Iris pigment epithelial cell (primary cell): ENCODE results near the gene NRG3.
A peak's percentile ranks its signal among the peaks of the same experiment; 100 is the strongest.
"Not testable (repeated sequence)": the region's sequence is repeated elsewhere in the genome, so short reads cannot be mapped to it uniquely, and the experiment has no call there.

ENCODE experiments used
- DNase-seq: peaks from one replicate; pipeline ENCODE4 v3.0.0-alpha.2; 2011; ENCODE audit warnings: low read depth

The NRG3 gene

DNA sequence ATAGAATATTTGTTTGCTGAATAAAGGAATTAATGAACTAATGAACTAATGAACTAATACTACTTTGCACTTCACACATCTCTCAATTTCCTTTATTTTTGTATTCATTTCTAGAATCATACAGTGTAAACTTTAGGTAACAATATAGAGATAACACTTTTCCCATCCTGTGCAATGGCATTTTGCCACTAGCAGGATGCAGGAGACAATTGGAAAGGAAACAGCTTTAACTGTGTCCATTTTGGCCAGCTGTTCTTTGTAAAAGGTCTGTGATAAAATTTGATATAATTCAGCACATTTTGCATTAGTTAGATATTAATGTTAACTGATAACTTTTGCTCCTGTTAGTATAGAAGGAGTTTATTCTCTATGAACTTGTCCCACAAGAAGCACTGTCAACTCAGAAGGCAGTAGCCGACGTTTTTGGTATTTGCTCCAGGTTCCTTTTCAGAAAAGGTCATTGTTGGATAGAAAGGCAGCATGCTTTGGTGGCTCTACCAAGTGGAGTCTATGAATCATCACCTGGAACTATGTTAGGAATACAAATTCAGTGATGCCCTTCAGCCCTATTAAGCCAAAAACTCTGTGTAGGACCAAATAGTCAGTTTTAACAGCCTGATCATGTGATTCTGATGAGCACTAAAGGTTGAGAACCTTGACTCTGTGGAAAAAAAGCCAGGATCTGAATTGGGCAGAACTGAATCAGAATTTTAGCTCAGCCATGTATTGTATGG, 86.6 kb downstream of the NRG3 start:
- DNase-seq, result no peak

DNA sequence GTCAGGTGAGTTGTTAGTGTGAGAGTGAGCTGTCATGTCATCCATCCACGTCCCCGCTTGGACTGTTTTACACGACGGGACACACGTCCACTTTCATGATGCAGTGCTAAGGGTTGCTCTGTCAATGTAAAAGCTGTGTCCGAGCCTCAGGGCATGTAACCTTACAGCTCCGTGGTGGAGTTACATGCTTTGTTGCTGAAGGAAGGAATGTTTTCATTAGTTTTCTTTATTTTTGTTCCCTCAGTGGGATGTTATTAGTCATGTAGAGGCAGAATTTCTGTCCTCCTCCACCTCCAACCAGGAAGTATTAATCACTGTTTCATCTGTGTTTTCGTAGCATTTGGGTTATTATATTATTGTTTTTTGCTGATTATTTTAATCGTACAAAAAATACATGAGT, 88.6 kb downstream of the NRG3 start:
- no peak for DNase-seq

DNA sequence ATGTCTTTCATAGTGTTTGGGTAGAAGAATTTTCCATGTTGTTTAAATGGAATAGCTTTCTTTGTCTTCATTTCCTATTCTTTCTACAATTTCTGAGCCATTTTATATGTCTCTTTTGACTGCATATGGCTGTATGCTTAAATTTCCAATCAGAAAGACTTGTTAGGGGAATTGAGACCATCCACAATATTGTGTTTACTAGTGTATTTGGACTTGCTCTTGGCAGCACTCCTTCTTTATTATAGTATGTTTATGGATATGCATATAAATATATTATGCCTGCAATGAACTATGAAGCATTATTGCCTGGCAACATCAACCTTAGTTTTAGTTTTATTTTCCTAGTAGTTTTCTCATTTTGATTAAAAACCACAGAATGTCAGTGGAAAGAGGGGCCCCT, 92.7 kb downstream of the NRG3 start:
- DNase-seq, result no peak

DNA sequence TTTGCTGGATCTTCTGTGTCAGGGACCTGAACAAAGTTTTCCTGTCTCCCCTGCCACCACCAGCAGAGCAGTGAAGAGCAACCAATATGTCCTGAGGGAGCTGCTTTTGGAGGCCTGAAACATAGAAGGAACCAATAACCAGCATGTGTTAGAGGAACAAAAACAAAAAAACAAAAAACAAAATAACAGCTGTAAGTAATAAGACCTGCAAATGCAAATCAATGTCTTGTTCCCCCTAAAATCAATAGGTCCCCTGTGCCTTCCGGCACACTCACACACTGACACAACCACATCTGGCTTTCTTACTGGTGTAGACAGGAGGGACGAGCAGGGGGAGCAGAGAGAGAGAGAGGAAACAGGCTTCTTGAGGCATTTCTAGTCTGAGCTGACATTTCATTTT, 94.1 kb downstream of the NRG3 start:
- no peak for DNase-seq

DNA sequence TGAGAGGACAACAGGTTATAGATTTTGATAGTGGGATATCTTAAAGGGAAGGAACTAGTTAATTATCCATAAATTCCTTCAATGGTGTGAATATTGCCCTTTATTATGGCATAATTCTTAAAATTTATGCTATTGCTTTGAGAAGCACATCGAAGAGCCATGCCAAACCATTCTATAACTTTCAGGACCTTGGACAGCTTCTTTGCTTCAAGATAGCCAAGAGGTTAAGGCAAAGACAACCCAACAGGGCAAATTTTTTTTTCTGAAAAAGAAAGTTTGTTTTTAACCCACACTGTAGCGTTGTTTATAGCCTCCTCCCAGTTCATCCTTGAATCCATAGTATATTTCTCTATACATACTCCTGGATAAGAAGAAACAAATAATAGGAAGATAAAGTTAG, 103.2 kb downstream of the NRG3 start:
- DNase-seq, result peak; percentile 0

DNA sequence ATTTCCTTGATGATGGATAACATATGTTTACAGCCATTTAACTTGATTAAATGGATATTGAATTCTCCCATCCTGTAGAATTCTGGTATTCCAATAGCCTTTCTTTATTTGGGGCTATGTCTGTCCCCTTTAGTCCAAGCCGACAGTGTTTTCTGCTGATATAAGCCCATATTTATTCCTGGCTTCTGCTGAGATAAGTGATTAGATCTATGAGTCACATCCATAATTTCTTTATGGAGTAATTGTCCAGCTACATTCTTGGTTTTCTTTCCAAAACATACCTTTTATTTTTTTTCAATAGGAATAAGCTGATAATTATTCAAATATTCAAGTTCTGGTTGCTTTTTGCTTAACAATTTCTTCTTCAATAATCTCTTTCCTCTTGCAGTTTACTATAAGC, 106.7 kb downstream of the NRG3 start:
- no peak for DNase-seq

DNA sequence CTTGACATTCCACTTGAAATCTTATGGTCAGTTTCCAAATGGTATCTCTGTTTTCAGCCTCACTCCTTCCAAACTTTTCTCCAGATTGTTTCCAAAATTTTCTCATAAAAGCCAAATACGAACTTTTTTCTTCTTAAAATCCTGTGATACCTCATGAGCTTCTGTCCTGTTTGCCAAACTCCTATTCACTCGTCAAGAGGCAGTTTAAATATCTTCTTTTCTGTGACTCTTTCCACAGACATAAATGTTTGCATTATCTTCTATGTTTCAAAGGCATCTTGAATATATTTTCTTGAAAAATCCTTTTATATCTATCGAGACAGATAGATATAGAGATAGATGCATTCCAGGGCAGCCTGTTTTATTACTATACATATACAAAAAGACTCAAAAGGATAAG, 109.4 kb downstream of the NRG3 start:
- DNase-seq, result no peak

DNA sequence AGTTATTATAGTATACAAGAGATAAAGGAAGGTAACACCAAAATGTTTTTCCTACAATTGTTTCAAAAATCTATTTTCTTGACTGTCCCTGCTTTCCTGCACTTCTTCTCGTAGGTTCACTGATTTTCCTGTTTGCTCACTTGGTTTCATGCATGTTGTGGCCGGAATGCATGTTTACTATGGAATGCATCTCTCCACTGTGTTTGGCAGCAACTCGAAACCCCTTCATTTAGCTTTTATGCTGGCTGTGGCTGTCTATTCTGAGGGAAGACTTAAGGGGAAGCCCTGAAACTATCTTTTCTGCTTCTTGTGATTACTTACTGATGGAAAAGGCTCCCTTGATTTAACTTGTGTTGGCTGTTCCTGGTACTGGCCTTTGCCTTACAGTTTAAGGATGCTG, 120.3 kb downstream of the NRG3 start:
- no peak for DNase-seq

DNA sequence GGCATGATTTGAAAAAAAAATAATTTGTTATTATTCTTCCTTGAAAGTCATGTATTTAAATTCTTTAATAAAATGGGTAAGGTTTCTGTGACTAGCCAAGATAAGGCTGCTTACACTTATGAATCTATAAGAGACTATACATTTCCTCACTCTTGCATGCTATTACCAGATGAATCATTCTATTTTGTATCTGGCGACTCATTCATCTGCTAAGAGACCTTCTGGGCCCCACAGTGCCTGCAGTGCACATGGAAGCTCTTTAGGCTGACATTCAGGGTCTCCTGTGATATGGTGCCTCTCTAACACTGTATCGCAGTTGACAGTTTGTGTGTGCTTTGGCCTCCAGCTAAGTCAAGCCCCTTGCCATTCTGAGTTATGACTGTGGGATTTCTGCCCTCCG, 121.9 kb downstream of the NRG3 start:
- DNase-seq, result no peak

DNA sequence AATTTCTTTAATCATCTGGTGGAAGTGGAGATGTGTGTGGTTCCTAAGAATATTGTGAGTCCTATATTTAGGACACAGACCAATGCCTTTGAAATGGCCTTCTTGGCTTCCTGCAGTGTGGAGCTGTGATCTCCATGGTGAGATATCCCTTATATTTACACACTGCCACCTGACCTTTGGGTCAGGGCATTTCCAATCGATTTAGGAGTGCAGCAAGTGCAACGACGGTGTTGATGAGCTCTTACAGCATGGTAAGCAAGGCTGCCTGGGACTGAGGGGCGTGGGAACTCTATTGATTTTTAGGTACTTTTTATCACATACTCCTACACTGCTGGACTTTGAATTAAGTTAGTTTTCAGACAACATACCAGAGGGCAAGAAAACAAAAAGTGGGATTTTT, 146.0 kb downstream of the NRG3 start:
- no peak for DNase-seq

DNA sequence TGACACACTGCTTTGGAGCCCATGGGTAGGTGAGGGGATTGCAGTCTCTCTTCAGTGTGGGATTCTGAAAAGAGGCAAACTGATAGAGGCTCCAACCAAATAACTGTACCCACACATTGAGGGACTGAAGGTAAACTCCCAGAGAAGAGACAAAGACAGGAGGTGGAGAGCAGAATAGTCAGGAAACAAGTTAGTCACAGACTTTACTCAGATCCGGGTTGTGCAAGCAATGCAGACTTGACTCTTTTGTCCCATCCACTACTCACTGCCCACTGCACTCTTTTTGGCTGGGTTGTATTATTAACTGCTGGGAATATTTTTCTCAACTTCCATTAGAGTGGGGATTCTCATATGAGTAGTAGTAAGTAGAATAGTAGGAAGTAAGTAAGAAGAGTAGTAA, 152.7 kb downstream of the NRG3 start:
- DNase-seq, result no peak

DNA sequence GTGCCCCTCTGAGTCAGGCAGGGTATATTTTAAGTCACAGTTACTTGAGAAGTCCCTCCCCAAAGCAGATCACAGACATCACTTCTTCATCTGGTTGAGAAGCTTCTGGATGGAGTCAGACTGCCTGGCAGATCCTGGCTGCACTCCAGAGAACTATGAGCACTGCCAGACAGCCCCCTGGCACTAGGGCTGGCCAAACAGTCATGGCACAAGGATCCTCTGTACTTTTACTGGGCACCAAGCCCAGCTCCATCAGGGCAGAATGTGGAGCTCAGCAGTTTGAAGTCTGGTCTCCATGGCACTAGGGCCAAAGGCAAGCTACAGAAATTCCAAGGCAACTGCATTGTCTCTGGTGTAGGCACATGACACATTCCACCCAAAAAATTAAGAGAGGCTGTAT, 162.1 kb downstream of the NRG3 start:
- no peak for DNase-seq

DNA sequence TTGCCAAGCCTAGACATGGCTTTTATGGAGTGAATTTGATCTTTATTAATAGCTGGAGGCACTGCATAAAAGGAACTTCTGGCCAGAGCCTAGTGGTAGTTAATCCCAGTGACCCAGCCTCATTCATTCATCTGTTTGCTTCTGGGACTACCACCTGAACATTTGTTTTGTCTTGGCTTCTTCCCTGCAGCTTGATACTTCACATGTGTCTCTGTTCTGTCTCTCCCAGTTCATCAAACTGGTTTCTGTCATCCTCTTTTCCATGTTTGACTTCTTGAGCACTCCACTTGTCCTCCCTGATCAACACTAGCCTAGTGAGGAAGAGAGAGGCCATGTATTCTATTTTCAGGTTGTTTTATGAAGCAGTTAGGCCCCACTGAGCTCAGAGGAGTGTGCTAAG, 163.6 kb downstream of the NRG3 start:
- no peak for DNase-seq

DNA sequence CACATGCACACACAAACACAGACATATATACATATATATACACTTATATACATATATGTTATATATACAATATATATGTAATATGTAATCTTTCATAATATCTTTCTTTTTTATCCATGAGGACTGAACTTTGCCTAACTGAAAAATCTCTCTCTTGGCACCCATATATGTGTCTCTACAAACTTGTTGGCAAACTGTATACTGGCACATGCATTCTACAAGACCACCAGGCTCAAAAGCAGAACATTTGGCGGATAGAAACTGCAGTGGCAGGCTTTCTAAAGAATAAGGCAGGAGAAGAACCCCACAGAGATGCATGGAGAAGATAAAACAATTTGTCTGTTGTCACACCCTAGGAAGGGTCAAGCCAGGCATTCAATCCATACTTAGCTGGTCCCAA, 165.3 kb downstream of the NRG3 start:
- no peak for DNase-seq

DNA sequence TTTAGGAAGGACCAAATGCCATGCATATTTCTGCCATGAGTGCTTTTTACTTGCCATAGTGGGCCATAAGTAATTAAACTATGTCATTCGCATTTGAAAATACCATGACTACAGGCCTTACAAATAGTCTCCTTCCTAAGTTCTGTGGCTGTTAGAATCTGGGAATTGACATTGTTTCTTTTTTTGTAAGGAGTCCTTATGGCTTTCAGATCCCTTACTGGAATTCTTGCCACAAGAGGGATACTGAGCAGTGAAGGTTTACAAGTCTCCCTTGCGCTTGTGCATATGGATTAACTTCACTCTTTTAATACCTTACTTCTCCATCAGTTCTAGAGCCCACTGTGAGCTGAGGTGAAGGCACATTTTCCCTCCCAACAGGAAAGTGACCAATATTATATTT, 166.0 kb downstream of the NRG3 start:
- no peak for DNase-seq

DNA sequence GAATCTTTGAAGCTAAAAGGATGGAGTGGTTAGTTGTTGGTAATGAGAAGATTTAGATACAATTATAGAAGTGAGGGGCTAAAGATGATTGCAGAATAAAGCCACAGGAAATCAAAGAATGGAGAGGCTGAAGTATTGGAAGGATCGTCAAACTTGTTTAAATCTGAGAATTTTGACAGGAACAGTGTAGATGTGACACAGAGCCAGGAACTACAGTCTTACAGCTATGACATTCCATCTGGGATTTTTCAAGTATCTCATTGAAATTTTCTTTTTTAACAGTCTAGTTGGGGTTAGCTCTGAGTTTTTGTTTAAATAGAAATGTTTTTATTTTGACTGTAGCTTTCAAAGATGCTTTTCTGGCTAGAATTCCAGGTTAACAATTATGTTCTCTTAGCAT, 181.4 kb downstream of the NRG3 start:
- no peak for DNase-seq

DNA sequence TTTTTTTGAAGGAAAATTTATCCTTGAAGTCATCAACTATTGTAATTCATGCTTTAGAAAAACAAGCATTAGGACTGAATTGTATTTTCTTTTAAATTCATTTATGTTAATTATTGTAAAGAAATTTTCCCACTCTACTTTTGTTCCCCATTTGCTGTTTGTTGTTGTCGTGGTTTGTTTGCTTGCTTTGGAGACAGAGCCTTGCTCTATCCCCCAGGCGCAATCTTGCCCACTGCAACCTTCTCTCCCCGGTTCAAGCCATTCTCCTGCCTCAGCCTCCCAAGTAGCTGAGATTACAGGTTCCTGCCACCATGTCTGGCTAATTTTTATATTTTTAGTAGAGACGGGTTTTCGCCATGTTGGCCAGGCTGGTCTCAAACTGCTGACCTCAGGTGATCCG, 192.2 kb downstream of the NRG3 start:
- DNase-seq, result not testable (repeated sequence)

DNA sequence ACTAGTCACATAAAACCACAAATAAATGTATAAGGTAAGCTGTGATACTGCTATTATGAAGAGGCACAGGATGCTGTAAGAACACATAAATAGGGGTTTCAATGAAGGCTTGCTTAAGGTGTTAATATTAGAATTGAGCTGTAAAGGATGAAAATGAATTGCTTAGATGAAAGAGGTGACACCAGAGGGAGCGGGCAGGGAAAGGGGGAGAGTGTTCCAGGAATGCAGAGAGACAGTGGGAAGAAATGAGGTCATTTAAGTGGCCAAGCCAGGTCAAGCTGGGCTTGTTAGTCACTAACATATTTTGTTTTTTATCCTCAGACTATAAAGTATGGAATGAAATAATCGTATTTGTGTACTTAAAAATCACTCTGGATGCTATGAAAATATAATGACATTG, 193.5 kb downstream of the NRG3 start:
- no peak for DNase-seq

DNA sequence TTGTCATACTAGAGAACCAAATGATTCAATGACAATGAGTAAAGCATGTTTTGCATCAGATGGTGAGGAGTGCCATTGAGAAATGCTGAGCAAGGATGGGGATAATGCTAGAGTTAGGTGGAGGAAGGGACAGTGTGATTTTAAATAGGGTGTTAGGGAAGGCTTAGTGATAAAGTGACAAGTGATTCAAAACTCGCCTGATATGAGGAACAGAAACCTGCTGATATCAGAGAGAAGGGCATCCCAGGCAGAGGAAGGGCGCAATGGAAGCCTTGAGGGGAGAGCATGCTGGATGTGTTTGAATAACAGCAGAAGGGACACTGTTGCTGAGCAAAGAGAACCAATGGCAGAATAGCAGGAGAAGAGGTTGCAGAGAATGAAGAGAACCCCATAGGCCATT, 196.2 kb downstream of the NRG3 start:
- no peak for DNase-seq

DNA sequence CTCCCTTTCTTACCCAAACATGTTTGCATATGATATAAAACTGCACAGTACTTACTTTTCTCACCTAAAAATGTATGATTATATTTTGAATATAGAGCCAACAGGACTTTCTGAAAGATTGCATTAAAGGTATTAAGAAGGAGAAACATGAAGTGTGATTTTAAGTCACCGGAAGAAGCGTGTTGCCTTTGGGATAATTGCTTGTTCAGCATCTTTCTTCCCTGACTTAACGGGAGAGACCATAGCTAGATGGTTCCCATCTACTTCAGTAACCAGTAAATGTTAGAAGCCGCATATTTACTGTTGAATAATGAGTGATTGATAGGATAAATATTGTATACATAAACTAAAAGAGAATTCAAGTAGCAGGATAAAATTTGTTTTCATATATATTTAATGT, 197.1 kb downstream of the NRG3 start:
- DNase-seq, result no peak

DNA sequence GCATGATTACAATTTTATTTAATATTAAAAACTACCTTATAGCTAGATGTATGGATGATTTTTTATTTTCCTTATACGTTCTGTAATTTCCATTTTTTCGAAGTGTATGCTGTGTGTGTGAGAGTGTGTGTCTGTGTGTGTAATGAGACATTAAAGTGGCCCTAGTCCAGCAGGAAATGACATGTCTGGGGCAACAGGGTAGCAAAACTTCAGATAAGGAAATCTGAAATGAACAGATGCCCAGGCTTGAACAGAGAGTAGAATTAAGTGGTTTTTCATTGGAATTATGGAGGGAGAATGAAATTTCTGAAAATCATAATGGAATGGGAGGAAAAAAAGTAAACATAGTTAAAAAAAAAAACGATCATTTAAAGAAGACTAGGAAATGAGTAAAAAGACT, 200.6 kb downstream of the NRG3 start:
- DNase-seq, result no peak

DNA sequence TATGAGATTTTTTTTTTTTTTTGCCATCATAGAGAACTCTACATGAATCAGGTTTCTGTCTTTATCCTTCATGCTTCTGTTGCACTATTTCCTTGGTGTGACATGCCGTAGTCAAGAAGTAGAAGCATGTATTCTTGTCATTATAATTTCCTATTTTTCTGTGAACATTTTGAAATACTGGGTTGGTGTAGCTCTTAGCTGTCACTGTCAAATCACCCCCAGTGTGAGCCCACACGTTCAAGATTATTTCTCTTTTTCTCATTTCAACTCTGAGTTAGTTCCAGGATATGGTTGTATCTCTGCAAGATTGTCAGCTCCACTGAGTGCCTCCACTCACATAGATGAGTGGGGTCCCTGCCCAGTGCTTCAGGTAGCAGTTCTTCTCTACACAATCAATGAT, 209.5 kb downstream of the NRG3 start:
- no peak for DNase-seq

DNA sequence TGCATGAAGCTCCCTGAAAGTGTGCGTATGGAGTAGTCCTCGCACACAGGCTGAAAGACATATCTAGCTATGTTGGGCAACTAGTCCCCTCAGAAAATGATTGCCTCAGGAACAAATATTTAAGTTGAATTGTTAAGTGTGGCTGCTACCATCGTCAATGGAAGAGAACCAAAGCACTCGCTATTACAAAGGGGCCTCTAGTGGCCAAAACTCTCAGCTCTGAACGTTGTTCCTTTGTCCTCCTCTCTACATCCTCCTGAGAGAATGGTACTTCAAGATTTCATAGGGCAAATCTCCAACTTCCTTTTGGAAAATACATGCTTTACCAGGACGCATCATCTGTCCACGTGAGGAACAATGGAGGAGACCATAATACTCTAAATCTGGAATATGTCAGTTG, 209.9 kb downstream of the NRG3 start:
- DNase-seq, result no peak

DNA sequence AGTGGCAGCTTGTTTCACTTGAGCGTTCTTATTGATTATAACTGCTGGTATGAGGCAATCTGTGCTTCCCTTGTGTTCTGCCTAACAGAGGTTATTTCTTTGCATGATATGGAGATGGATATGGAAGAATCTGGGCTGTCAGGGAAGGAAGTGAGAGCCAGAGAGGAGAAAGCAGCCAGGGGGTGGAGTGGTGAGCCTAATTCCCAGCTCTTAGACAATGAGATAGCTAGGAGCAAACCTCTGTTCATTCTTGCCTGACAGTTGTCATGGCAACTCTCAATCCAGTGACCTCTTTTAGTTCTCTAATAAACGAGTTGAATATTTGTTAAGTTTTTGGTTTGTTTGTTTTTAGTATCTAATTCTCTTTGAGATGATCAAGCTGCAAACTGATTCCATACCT, 214.3 kb downstream of the NRG3 start:
- DNase-seq, result no peak

DNA sequence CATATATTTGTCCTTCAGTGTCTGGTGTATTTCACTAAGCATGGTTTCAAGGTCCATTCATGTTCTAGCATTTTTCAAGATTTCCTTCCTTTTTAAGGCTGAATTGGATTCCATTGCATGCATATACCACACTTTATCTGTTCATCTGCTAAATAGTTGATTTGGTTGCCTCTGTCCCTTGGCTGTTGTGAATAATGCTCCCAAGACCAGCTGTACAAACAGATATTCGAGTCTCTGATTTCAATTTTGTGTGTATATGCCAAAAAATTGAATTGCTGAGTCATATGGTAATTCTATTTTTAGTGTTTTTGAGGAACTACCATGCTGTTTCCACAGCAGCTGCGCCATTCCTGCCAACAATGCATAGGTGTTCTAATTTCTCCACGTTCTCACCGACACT, 216.4 kb downstream of the NRG3 start:
- DNase-seq, result no peak
